GM12891 (cell line): Measurements from ENCODE around the gene MOCOS.

Experiments
- POLR2A ChIP-seq: IDR thresholded peaks from 2 replicates; pipeline ENCODE4 v1.6.1; 2011; ENCODE audit warnings: low read depth, low read length, control low read depth
- POLR2AphosphoS5 ChIP-seq: IDR thresholded peaks from 2 replicates; pipeline ENCODE4 v1.6.1; 2011; ENCODE audit warnings: low read depth, low read length, control low read depth
- TAF1 ChIP-seq: IDR thresholded peaks from 2 replicates; pipeline ENCODE4 v1.6.1; 2011; ENCODE audit warnings: low read depth, low read length, control low read depth

DNA sequence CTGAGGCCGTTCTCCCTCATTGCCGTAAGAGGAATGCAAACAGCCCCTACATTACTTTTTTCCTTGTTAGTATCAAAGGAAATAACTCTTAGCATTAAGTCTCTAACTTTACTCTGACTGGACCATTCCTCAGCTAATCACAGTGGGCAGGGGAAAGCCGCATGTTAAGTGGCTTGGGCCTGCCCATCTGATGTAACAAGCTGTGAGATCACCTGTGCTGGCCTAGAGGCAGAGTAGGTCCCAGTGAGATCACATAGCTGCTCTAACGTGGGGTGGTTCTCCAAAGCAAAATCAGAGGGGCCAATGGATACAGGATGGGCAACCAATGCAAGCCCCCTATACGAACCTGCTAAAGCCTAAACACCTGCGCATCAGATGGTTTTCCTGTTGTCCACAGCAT lies 5.9 kb upstream of the MOCOS start:
- no peak for TF ChIP-seq POLR2A
- no peak for TF ChIP-seq TAF1
- no peak for TF ChIP-seq POLR2AphosphoS5
